Uterus (tissue), 2 donors: Measurements from ENCODE around the gene TMEM229B.

Experiments used
- POLR2A ChIP-seq, 2 donors: fragments of 450-650 bp; IDR thresholded peaks; one replicate each; pipeline ENCODE4 v1.6.1; 2016; ENCODE audit warnings: antibody characterized with exemption in 2 of 2, mild to moderate bottlenecking in 1 of 2, moderate library complexity in 1 of 2
- TF ChIP-seq, protein P1 (sequence below), 4 experiments: fragments of 200-600 bp in 2 of 4; fragments of 450-650 bp in 2 of 4; sonication (generic) in 2 of 4; IDR thresholded peaks; one replicate each; pipeline ENCODE4 v1.5.1; 2016 to 2019; ENCODE audit warnings: antibody characterized with exemption in 4 of 4, mild to moderate bottlenecking in 2 of 4, moderate library complexity in 1 of 4

GRCh38 chr14:67423424-67423823 lies 65.1 kb downstream of the TMEM229B start:
- TF ChIP-seq, protein P1, sequence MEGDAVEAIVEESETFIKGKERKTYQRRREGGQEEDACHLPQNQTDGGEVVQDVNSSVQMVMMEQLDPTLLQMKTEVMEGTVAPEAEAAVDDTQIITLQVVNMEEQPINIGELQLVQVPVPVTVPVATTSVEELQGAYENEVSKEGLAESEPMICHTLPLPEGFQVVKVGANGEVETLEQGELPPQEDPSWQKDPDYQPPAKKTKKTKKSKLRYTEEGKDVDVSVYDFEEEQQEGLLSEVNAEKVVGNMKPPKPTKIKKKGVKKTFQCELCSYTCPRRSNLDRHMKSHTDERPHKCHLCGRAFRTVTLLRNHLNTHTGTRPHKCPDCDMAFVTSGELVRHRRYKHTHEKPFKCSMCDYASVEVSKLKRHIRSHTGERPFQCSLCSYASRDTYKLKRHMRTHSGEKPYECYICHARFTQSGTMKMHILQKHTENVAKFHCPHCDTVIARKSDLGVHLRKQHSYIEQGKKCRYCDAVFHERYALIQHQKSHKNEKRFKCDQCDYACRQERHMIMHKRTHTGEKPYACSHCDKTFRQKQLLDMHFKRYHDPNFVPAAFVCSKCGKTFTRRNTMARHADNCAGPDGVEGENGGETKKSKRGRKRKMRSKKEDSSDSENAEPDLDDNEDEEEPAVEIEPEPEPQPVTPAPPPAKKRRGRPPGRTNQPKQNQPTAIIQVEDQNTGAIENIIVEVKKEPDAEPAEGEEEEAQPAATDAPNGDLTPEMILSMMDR (IDR thresholded peaks at IDR 0.05) = no peak
- TF ChIP-seq POLR2A (IDR thresholded peaks at IDR 0.05) = no peak
